Stimulated activated CD4-positive, alpha-beta T cell treated with anti-CD3 and anti-CD28 coated beads, Interleukin-4, amount 100 ng/mL, for 48 hours (primary cell): Measurements from ENCODE around the gene WAPL.

Source experiments
- DNase-seq, 2 donors: peaks; one replicate each; pipeline ENCODE4 v3.0.0-alpha.2; 2020; ENCODE audit warnings: low read depth in 2 of 2

WAPL gene

GRCh38 chr10:86461963-86462804 lies 59.4 kb downstream of the WAPL start:
- DNase-seq: no peak

GRCh38 chr10:86451604-86451960 lies 70.0 kb downstream of the WAPL start:
- no peak for DNase-seq

GRCh38 chr10:86450806-86451603 lies 70.6 kb downstream of the WAPL start:
- DNase-seq: no peak

GRCh38 chr10:86449926-86450558 lies 71.5 kb downstream of the WAPL start:
- no peak for DNase-seq

GRCh38 chr10:86447432-86447831 lies 74.2 kb downstream of the WAPL start:
- DNase-seq: no peak

- DNase-seq: no peak
Observed at GRCh38 chr10:86446987-86447386, 74.6 kb downstream of the WAPL start.

GRCh38 chr10:86446440-86446839 lies 75.2 kb downstream of the WAPL start:
- DNase-seq: no peak

GRCh38 chr10:86443936-86444335 lies 77.7 kb downstream of the WAPL start:
- DNase-seq: no peak

- no peak for DNase-seq
Observed at GRCh38 chr10:86443069-86443468, 78.5 kb downstream of the WAPL start.

GRCh38 chr10:86440874-86441843 lies 80.4 kb downstream of the WAPL start:
- no peak for DNase-seq

- no peak for DNase-seq
Observed at GRCh38 chr10:86439544-86439943, 82.0 kb downstream of the WAPL start.

- DNase-seq: no peak
Observed at GRCh38 chr10:86438091-86438749, 83.4 kb downstream of the WAPL start.

GRCh38 chr10:86437447-86437846 lies 84.1 kb downstream of the WAPL start:
- DNase-seq: no peak

- DNase-seq: no peak
Observed at GRCh38 chr10:86436963-86437362, 84.6 kb downstream of the WAPL start.

- no peak for DNase-seq
Observed at GRCh38 chr10:86434656-86435055, 86.9 kb downstream of the WAPL start.

GRCh38 chr10:86423739-86424138 lies 97.9 kb downstream of the WAPL start:
- no peak for DNase-seq

GRCh38 chr10:86419101-86419500 lies 102.5 kb downstream of the WAPL start:
- no peak for DNase-seq

- no peak for DNase-seq
Observed at GRCh38 chr10:86415583-86415982, 106.0 kb downstream of the WAPL start.

GRCh38 chr10:86415116-86415515 lies 106.5 kb downstream of the WAPL start:
- DNase-seq: no peak

GRCh38 chr10:86413046-86413728 lies 108.4 kb downstream of the WAPL start:
- no peak for DNase-seq
